ENCODE measurements around the gene KCNRG.
"Not testable (repeated sequence)": the region's sequence is repeated elsewhere in the genome, so short reads cannot be mapped to it uniquely, and the experiment has no call there.

Gene KCNRG

DNA sequence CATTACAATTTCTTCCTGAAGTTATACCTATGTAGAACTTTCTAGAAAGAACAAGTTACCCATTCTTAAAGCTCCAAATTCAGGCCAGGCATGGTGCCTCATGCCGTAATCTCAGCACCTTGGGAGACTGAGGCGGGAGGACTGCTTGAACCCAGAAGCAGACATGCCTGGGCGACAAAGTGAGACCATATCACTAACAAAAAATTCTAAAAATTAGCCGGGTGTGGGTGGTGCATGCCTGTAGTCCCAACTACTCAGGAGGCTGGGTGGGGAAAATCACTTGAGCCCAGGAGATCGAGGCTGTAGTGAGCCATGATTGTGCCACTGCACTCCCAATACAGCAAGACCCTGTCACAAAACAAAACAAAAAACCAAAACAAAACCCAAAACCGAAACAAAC is 23.0 kb downstream of the KCNRG start:
- TF ChIP-seq, protein P1, sequence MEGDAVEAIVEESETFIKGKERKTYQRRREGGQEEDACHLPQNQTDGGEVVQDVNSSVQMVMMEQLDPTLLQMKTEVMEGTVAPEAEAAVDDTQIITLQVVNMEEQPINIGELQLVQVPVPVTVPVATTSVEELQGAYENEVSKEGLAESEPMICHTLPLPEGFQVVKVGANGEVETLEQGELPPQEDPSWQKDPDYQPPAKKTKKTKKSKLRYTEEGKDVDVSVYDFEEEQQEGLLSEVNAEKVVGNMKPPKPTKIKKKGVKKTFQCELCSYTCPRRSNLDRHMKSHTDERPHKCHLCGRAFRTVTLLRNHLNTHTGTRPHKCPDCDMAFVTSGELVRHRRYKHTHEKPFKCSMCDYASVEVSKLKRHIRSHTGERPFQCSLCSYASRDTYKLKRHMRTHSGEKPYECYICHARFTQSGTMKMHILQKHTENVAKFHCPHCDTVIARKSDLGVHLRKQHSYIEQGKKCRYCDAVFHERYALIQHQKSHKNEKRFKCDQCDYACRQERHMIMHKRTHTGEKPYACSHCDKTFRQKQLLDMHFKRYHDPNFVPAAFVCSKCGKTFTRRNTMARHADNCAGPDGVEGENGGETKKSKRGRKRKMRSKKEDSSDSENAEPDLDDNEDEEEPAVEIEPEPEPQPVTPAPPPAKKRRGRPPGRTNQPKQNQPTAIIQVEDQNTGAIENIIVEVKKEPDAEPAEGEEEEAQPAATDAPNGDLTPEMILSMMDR (IDR thresholded peaks at IDR 0.05; ENCODE audit: extremely low read depth, insufficient read depth, missing control alignments), result no peak
- DNase-seq (ENCODE audit: low spot score), result no peak
- in situ Hi-C loops (cut with MboI; ENCODE audit: low pct_unique_long_range_greater_than_20kb, low sequenced_read_pairs, unreplicated experiment), result no loop called here

DNA sequence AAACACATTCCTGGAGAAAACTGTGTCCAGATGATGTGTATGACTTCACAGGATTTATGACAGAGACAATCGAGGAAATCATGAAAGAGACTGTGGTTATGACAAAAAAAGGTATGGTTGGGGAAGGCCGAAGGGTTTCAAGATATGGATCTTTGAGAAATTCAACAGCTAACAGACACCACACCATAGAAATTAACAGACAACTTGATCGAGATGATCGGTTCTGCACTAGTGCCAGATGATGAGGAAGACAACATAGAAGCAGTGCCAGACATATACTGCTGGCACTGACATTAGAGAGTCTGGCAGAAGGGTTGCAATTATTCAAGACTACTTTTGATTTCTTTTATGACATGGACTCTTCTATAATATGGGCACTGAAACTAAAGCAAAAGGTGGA is 37.2 kb downstream of the KCNRG start:
- in situ Hi-C loops (cut with MboI; ENCODE audit: low pct_unique_long_range_greater_than_20kb, low sequenced_read_pairs, unreplicated experiment), result no loop called here

DNA sequence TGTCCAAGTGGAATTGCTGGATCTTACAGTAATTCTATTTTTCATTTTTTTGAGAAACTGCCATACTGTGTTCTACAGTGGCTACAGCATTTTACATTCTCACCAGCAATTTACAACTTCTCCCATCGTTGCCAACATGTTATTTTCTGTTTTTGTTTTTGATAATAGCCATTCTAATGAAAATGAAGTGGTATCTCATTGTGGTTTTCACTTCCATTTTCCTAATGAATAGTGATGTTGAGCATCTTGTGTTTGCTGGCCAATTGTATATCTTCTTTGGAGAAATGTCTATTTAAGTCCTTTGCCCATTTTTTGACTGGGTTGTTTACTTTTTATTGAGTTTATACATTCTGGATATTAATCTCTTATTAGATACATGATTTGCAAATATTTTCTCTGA is 38.6 kb downstream of the KCNRG start:
- TF ChIP-seq, protein P1 (IDR thresholded peaks at IDR 0.05; ENCODE audit: extremely low read depth, insufficient read depth, missing control alignments), result no peak
- in situ Hi-C loops (cut with MboI; ENCODE audit: low pct_unique_long_range_greater_than_20kb, low sequenced_read_pairs, unreplicated experiment), result no loop called here
- DNase-seq (ENCODE audit: low spot score), result no peak

More for the DNA sequence above, 37.2 kb downstream of the KCNRG start:
- TF ChIP-seq, protein P1 (IDR thresholded peaks at IDR 0.05; ENCODE audit: extremely low read depth, insufficient read depth, missing control alignments), result no peak
- no peak for DNase-seq (ENCODE audit: low spot score)

DNA sequence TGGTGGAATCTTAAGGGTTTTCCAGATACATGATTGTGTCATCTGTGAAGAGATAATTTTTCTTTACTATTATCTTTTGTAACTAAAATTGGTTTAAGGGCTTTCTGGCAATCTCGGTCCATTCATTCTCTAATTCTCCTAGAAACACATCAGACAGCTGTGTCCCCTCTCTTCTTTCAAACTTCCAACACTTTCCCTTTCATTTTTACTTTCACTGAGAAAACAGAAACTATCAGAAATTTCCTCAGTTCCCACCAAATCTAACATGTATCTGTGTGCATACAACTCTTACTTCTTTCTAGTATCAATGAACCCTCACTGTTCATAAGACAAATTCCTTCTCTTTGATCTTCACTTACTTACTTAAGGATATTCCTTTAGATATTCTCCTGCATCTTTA is 40.2 kb downstream of the KCNRG start:
- in situ Hi-C loops (cut with MboI; ENCODE audit: low pct_unique_long_range_greater_than_20kb, low sequenced_read_pairs, unreplicated experiment), result no loop called here
- no peak for DNase-seq (ENCODE audit: low spot score)
- TF ChIP-seq, protein P1 (IDR thresholded peaks at IDR 0.05; ENCODE audit: extremely low read depth, insufficient read depth, missing control alignments), result no peak

DNA sequence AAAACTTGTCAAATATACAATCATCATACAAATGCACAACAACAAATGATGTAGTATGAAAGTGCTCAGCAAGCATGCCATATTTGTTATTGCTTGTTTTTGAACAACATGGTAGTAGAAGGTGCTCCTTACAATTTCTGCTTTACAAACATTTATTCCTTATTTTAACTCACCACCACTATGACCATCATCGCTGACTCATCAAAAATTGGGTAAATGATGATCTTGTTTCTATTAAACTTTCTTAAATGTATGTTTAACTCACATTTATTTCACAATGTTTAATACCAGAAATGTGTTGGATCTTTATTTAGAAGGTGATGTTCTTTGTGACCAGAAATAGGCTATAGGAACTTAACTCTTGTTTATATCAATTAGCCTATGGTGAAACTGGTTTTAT is 45.5 kb downstream of the KCNRG start:
- DNase-seq (ENCODE audit: low spot score), result no peak
- in situ Hi-C loops (cut with MboI; ENCODE audit: low pct_unique_long_range_greater_than_20kb, low sequenced_read_pairs, unreplicated experiment), result no loop called here
- TF ChIP-seq, protein P1 (IDR thresholded peaks at IDR 0.05; ENCODE audit: extremely low read depth, insufficient read depth, missing control alignments), result no peak

DNA sequence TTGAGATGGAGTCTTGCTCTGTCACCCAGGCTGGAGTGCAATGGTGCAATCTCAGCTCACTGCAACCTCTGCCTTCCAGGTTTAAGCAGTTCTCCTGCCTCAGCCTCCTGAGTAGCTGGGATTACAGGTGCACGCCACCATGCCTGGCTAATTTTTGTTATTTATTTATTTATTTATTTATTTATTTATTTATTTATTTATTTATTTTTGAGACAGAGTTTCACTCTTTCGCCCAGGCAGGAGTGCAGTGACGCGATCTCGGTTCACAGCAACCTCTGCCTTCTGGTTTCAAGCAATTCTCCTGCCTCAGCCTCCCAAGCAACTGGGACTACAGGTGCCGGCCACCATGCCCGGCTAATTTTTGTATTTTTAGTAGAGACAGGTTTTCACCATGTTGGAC is 47.1 kb downstream of the KCNRG start:
- DNase-seq (ENCODE audit: low spot score); in situ Hi-C loops (cut with MboI; ENCODE audit: low pct_unique_long_range_greater_than_20kb, low sequenced_read_pairs, unreplicated experiment): not testable (repeated sequence)

DNA sequence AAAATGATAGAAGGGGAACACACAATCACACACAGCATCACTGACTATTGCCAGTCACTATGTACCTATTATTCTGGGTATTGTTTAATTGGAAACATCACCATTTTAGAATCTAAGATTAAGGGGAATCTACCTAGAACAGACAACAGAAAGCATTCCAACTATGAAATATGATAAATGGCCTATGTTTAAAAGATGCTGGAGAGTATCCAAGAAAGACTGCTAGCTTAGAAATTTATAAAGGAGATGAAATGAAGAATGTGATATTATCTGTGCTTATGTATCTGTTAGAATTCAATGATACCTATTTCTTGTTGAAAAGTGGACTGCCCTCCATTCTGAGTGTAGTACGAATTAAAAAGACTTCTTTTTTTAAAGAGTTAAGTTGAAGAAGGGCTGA is 50.5 kb downstream of the KCNRG start:
- DNase-seq (ENCODE audit: low spot score), result no peak
- in situ Hi-C loops (cut with MboI; ENCODE audit: low pct_unique_long_range_greater_than_20kb, low sequenced_read_pairs, unreplicated experiment), result no loop called here
- TF ChIP-seq, protein P1 (IDR thresholded peaks at IDR 0.05; ENCODE audit: extremely low read depth, insufficient read depth, missing control alignments), result no peak

Measured in GM13977 (cell line).